Measurements from ENCODE around the gene CCDC68. TPM values are rescaled to one million over a fixed set of nuclear protein-coding genes. Genes with fewer than 3 reads are reported as not detected.

The CCDC68 gene
- total RNA-seq, 1 donor from 2014 or later: 20.8 TPM

DNA sequence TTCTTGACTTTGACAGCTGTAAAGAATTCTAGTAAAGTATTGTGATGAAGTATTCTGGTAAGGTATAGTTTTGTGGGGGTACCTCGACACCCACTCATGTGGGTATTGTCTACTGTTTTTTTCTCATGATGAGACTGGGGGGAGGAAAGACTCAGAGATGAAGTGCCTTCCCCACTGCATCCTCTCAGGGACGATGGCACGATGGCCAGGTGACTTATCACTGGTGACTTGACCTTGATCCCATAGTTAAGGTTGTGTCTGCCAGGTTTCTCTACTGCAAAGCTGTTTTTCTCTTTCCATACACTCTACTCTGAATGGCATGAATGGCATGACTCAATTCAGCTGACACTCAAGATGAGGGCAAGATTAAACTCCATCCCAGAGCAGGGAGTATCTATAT lies 936 bp upstream of the CCDC68 start:
- H3K27me3 ChIP-seq: no peaks in the 10 kb centered on the region
- ATAC-seq (no peak), DNase-seq (no peak)
- intact Hi-C loops (cut with DNase I): no loop called here
- no peak overlapping the region for H3K4me3 ChIP-seq
- no peaks in the 10 kb centered on the region for H3K9me3 ChIP-seq
- peaks cover 8% of the 10 kb centered on the region for H3K4me1 ChIP-seq
- H3K27ac ChIP-seq: peak overlapping the region; percentile 82
- TF ChIP-seq, protein P1, sequence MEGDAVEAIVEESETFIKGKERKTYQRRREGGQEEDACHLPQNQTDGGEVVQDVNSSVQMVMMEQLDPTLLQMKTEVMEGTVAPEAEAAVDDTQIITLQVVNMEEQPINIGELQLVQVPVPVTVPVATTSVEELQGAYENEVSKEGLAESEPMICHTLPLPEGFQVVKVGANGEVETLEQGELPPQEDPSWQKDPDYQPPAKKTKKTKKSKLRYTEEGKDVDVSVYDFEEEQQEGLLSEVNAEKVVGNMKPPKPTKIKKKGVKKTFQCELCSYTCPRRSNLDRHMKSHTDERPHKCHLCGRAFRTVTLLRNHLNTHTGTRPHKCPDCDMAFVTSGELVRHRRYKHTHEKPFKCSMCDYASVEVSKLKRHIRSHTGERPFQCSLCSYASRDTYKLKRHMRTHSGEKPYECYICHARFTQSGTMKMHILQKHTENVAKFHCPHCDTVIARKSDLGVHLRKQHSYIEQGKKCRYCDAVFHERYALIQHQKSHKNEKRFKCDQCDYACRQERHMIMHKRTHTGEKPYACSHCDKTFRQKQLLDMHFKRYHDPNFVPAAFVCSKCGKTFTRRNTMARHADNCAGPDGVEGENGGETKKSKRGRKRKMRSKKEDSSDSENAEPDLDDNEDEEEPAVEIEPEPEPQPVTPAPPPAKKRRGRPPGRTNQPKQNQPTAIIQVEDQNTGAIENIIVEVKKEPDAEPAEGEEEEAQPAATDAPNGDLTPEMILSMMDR (IDR thresholded peaks at IDR 0.05): no peak
- H3K36me3 ChIP-seq: no peaks in the 10 kb centered on the region

DNA sequence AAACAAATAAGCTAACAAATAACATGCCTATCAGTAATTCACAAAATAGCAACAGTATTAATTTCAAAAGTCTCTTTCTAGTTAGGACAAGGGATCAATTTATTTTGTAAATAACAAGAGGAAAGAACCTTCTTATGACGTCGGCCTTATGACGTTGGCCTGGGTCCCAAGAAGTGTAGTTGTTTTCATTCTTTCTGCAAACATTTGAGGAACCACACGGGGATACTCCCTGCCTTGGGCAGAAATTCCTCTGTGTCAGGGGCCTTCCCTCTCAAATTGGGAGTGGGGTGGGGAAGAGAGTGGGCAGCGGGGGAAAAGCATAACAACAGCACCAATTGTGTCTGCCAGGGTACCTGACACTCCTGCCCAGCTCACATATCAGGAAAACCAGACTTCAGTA lies 1.3 kb downstream of the CCDC68 start:
- no peak for DNase-seq
- peak overlapping the region; percentile 63 for H3K4me3 ChIP-seq

DNA sequence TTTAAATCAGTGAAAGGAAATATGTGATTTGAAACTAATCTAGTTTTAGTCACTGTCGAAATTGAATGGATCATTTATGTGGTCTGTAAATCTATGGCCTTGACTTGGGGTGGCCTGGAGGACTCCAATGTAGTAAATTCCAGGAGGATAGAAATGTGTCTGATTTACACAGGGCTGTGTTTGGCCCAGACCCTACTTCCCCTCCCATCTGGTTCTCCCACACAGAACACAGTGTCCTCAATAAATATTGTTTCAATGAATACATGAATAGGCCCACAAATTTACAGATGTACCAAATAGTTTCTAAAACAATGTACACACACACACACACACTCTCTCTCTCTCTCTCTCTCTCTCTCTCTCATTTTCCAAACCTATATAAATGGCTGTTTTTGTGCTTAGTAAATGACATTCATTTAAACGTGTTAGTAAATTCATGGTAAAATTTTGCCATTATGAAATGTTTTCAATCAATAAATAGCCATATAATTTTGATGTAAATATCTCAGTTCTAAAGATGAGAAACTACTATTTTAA lies 1.9 kb downstream of the CCDC68 start:
- ATAC-seq (no peak), DNase-seq (no peak)
- no peaks in the 10 kb centered on the region for H3K36me3 ChIP-seq
- H3K27me3 ChIP-seq: no peaks in the 10 kb centered on the region
- intact Hi-C loops (cut with DNase I): no loop called here
- H3K9me3 ChIP-seq: no peaks in the 10 kb centered on the region
- peak overlapping the region; percentile 82 for H3K27ac ChIP-seq
- TF ChIP-seq, protein P1 (IDR thresholded peaks at IDR 0.05): no peak
- H3K4me1 ChIP-seq: peaks cover 8% of the 10 kb centered on the region
- H3K4me3 ChIP-seq: peak overlapping the region; percentile 63

More for the DNA sequence above, 1.3 kb downstream of the CCDC68 start:
- peak overlapping the region; percentile 82 for H3K27ac ChIP-seq
- no peaks in the 10 kb centered on the region for H3K36me3 ChIP-seq
- intact Hi-C loops (cut with DNase I): no loop called here
- ATAC-seq: no peak
- no peaks in the 10 kb centered on the region for H3K9me3 ChIP-seq
- peaks cover 8% of the 10 kb centered on the region for H3K4me1 ChIP-seq
- no peaks in the 10 kb centered on the region for H3K27me3 ChIP-seq
- TF ChIP-seq, protein P1 (IDR thresholded peaks at IDR 0.05): no peak

DNA sequence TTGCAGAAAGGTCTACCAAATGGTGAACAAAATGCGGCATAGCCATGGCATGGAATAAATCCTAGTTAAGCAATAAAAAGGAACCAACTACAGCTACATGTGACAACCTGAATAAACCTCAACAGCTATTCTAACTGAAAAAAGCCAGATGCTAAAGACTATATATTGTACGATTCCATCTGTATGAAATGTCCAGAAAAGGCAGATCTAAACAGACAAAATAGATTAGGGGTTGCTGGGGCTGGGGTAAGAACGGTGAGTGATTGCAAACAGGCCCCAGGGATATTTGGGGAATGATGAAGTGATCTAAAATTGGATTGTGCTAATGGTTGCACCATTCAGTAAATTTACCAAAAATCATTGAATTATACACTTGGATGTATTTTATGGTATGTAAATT lies 2.8 kb downstream of the CCDC68 start:
- peaks cover 6% of the 10 kb centered on the region for H3K4me1 ChIP-seq
- H3K27ac ChIP-seq: no peak overlapping the region
- no peak for ATAC-seq
- H3K9me3 ChIP-seq: no peaks in the 10 kb centered on the region
- H3K27me3 ChIP-seq: no peaks in the 10 kb centered on the region
- no peak for DNase-seq
- no peak overlapping the region for H3K4me3 ChIP-seq
- TF ChIP-seq, protein P1 (IDR thresholded peaks at IDR 0.05): no peak
- intact Hi-C loops (cut with DNase I): no loop called here
- H3K36me3 ChIP-seq: no peaks in the 10 kb centered on the region

DNA sequence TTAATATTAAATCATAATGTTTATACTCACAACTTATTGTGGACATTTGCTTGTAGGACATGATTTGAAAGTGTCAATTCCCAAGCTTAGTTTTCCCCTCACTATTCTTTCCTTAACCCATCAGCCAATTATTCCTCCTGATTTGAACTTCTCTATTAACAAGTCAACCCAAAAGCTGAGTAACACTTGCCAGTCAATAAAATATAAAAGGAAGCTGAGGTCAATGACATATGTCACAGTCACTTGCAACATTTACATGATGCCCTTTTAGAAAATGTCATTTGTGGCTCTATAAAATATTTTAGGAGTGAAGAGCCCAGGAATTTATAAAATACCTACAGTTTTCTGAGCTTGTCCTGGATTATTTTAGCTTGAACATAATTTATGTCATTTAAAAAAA lies 7.2 kb downstream of the CCDC68 start:
- intact Hi-C loops (cut with DNase I): no loop called here
- no peaks in the 10 kb centered on the region for H3K27me3 ChIP-seq
- H3K9me3 ChIP-seq: no peaks in the 10 kb centered on the region
- ATAC-seq (no peak), DNase-seq (no peak)
- no peak overlapping the region for H3K27ac ChIP-seq
- TF ChIP-seq, protein P1 (IDR thresholded peaks at IDR 0.05): no peak
- no peaks in the 10 kb centered on the region for H3K36me3 ChIP-seq
- peaks cover 24% of the 10 kb centered on the region for H3K4me1 ChIP-seq
- no peak overlapping the region for H3K4me3 ChIP-seq

DNA sequence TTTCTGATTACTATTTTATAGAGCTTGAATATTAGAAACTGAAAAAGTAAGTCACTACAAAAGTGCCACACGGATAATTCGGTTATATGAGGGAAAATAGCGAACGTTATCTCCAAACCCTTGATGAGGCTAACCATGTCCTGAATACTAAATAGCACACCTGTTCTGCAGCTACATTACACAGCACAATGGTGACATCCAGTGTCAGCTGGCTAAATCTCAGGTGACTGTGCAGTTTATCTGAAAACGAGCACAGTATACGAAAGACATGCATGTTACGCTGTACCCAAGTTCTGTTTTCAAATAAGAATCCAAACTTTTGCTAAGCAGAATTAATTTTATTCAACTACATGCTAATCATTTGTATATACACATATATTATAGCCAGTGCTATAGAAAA lies 9.0 kb downstream of the CCDC68 start:
- Histone ChIP-seq H3K4me3 (no peak overlapping the region), H3K27ac (no peak overlapping the region), H3K27me3 (no peaks in the 10 kb centered on the region), H3K9me3 (no peaks in the 10 kb centered on the region), H3K4me1 (peaks cover 37% of the 10 kb centered on the region), H3K36me3 (no peaks in the 10 kb centered on the region)
- ATAC-seq: peak; percentile 69
- DNase-seq: no peak
- intact Hi-C loops (cut with DNase I): no loop called here
- TF ChIP-seq, protein P1 (IDR thresholded peaks at IDR 0.05): peak; percentile 16

Data from upper lobe of right lung (tissue), 1 donor.